HepG2 (cell line): ENCODE data around the gene CCR9.

Experiments used
- ARNTL ChIP-seq: sonication (generic); formaldehyde crosslinking; IDR thresholded peaks from 2 replicates; pipeline ENCODE4 v1.4.0; 2020; ENCODE audit warnings: mild to moderate bottlenecking, missing genetic modification reagents
- JUN ChIP-seq: sonication (generic); formaldehyde crosslinking; IDR thresholded peaks from 2 replicates; pipeline ENCODE4 v1.4.0; 2020; ENCODE audit warnings: mild to moderate bottlenecking, missing genetic modification reagents
- KDM4B ChIP-seq: sonication (generic); formaldehyde crosslinking; IDR thresholded peaks from 2 replicates; pipeline ENCODE4 v1.4.0; 2020; ENCODE audit warnings: missing genetic modification reagents
- KDM5A ChIP-seq: fragments of 200-600 bp; sonication (generic); IDR thresholded peaks from 2 replicates; pipeline ENCODE4 v1.7.0; 2018; ENCODE audit warnings: antibody characterized with exemption, mild to moderate bottlenecking, low read length, borderline replicate concordance
- TCF12 ChIP-seq, 2 experiments: fragments of 450-650 bp in 1 of 2; sonication (generic) in 1 of 2; formaldehyde crosslinking in 1 of 2; IDR thresholded peaks; 2 replicates each; pipeline versions ENCODE4 v1.6.1 to v1.8.0; 2017 to 2022; ENCODE audit warnings: antibody characterized with exemption in 1 of 2, mild to moderate bottlenecking in 1 of 2, missing genetic modification reagents in 1 of 2, moderate library complexity in 1 of 2
- TF ChIP-seq, protein P1 (sequence below): sonication (generic); formaldehyde crosslinking; IDR thresholded peaks from 2 replicates; pipeline ENCODE4 v1.5.1; 2020; ENCODE audit warnings: missing genetic modification reagents, mild to moderate bottlenecking, borderline replicate concordance

DNA sequence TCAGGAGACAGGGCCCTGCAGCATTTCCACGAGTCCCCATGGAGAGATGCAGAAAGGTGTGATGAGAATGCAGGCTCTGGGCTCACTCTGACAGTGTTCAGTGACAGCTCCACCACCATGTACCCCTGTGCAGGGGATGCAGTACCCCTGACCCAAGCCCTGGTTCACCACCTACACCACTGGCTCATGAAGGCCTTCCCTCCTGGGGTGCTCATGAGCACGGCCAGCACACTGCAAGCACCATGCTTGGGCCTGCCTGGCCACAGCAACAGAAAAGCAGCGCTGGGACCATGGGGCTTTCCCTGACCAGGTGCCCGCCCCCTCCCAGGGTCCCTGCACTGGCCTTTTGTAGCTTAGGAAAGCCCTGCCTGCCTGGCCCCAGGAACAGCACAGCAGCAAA, 63.1 kb downstream of the CCR9 start:
- TF ChIP-seq TCF12 (IDR thresholded peaks at IDR 0.05) (no peak), TCF12 (CRISPR knock-in tag; IDR thresholded peaks at IDR 0.05) (no peak), KDM5A (no peak), KDM4B (CRISPR knock-in tag) (no peak), ARNTL (CRISPR knock-in tag) (no peak), JUN (CRISPR knock-in tag) (no peak)
- TF ChIP-seq, protein P1, sequence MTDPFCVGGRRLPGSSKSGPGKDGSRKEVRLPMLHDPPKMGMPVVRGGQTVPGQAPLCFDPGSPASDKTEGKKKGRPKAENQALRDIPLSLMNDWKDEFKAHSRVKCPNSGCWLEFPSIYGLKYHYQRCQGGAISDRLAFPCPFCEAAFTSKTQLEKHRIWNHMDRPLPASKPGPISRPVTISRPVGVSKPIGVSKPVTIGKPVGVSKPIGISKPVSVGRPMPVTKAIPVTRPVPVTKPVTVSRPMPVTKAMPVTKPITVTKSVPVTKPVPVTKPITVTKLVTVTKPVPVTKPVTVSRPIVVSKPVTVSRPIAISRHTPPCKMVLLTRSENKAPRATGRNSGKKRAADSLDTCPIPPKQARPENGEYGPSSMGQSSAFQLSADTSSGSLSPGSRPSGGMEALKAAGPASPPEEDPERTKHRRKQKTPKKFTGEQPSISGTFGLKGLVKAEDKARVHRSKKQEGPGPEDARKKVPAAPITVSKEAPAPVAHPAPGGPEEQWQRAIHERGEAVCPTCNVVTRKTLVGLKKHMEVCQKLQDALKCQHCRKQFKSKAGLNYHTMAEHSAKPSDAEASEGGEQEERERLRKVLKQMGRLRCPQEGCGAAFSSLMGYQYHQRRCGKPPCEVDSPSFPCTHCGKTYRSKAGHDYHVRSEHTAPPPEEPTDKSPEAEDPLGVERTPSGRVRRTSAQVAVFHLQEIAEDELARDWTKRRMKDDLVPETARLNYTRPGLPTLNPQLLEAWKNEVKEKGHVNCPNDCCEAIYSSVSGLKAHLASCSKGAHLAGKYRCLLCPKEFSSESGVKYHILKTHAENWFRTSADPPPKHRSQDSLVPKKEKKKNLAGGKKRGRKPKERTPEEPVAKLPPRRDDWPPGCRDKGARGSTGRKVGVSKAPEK, result no peak
